Breast epithelium (tissue), 3 donors: ENCODE data around the gene TFF3.
"Not testable (repeated sequence)": the region's sequence is repeated elsewhere in the genome, so short reads cannot be mapped to it uniquely, and the experiment has no call there.

Experiments
- CTCF ChIP-seq, 3 donors: fragments of 450-650 bp; IDR thresholded peaks; one replicate each; pipeline ENCODE4 v1.5.1; 2016 to 2017; ENCODE audit warnings: antibody characterized with exemption in 3 of 3, mild to moderate bottlenecking in 3 of 3, moderate library complexity in 3 of 3
- POLR2A ChIP-seq: fragments of 450-650 bp; IDR thresholded peaks from one replicate; pipeline ENCODE4 v1.6.1; 2016; ENCODE audit warnings: antibody characterized with exemption, mild to moderate bottlenecking, moderate library complexity
- POLR2AphosphoS5 ChIP-seq, 3 donors: sonication (generic); formaldehyde crosslinking; IDR thresholded peaks; one replicate each; pipeline ENCODE4 v1.6.1; 2017; ENCODE audit warnings: antibody characterized with exemption in 3 of 3

- not testable (repeated sequence) for TF ChIP-seq CTCF (IDR thresholded peaks at IDR 0.05); POLR2A; POLR2AphosphoS5 (IDR thresholded peaks at IDR 0.05)
Observed at GRCh38 chr21:42292563-42293142, 22.6 kb downstream of the TFF3 start.
